Skeletal muscle cell (primary cell): ENCODE data around the gene EIF1AD.
"Not testable (repeated sequence)": the region's sequence is repeated elsewhere in the genome, so short reads cannot be mapped to it uniquely, and the experiment has no call there.

Experiments used
- DNase-seq: peaks from one replicate; pipeline ENCODE4 v3.0.0-alpha.2; 2010; ENCODE audit warnings: low read depth
- H3K4me3 ChIP-seq: 2 replicates; pipeline ENCODE4 v1.5.1; 2011; ENCODE audit warnings: low read depth, mild to moderate bottlenecking, control low read depth, low read length, moderate library complexity

The EIF1AD gene

GRCh38 chr11:65976216-65977176 lies 25.5 kb downstream of the EIF1AD start:
- H3K4me3 ChIP-seq, result no peak overlapping the region
- DNase-seq, result no peak

GRCh38 chr11:65975771-65976170 lies 26.2 kb downstream of the EIF1AD start:
- no peak overlapping the region for H3K4me3 ChIP-seq
- no peak for DNase-seq

GRCh38 chr11:65973439-65974110 lies 28.4 kb downstream of the EIF1AD start:
- H3K4me3 ChIP-seq, result no peak overlapping the region
- no peak for DNase-seq

GRCh38 chr11:65972116-65972515 lies 29.8 kb downstream of the EIF1AD start:
- H3K4me3 ChIP-seq, result no peak overlapping the region
- no peak for DNase-seq

GRCh38 chr11:65968600-65969482 lies 33.1 kb downstream of the EIF1AD start:
- DNase-seq, result no peak
- H3K4me3 ChIP-seq, result no peak overlapping the region

- DNase-seq, result no peak
- no peak overlapping the region for H3K4me3 ChIP-seq
Observed at GRCh38 chr11:65967329-65967934, 34.5 kb downstream of the EIF1AD start.

- H3K4me3 ChIP-seq, result no peak overlapping the region
- no peak for DNase-seq
Observed at GRCh38 chr11:65965986-65966762, 35.8 kb downstream of the EIF1AD start.

- DNase-seq, result no peak
- no peak overlapping the region for H3K4me3 ChIP-seq
Observed at GRCh38 chr11:65964906-65965305, 37.1 kb downstream of the EIF1AD start.

GRCh38 chr11:65962141-65962564 lies 39.8 kb downstream of the EIF1AD start:
- peak overlapping the region; percentile 93 for H3K4me3 ChIP-seq
- no peak for DNase-seq

- DNase-seq, result peak; percentile 90
- H3K4me3 ChIP-seq, result peak within 1 kb of the TSS; percentile 93
Observed at GRCh38 chr11:65961267-65962140, 40.5 kb downstream of the EIF1AD start, which contains the start of gene SART1. Gene SART1 (plus strand): TSS chr11:65961734. CDS start chr11:65961781, 47 bp downstream.

- peak overlapping the region; percentile 93 for H3K4me3 ChIP-seq
- no peak for DNase-seq
Observed at GRCh38 chr11:65960824-65961266, 41.1 kb downstream of the EIF1AD start.

- DNase-seq, result no peak
- H3K4me3 ChIP-seq, result no peak overlapping the region
Observed at GRCh38 chr11:65958774-65959420, 43.1 kb downstream of the EIF1AD start.

GRCh38 chr11:65958291-65958690 lies 43.7 kb downstream of the EIF1AD start:
- DNase-seq, result no peak
- no peak overlapping the region for H3K4me3 ChIP-seq

GRCh38 chr11:65954771-65955170 lies 47.2 kb downstream of the EIF1AD start:
- H3K4me3 ChIP-seq, result no peak overlapping the region
- DNase-seq, result no peak

GRCh38 chr11:65953471-65953870 lies 48.5 kb downstream of the EIF1AD start:
- no peak for DNase-seq
- no peak overlapping the region for H3K4me3 ChIP-seq

GRCh38 chr11:65952052-65952521 lies 49.9 kb downstream of the EIF1AD start:
- no peak overlapping the region for H3K4me3 ChIP-seq
- DNase-seq, result no peak

- DNase-seq, H3K4me3 ChIP-seq: not testable (repeated sequence)
Observed at GRCh38 chr11:65951641-65952040, 50.3 kb downstream of the EIF1AD start.
